HEK293T (cell line): ENCODE data around the gene LCOR.

Source experiments
- ARNT ChIP-seq: fragments of 450-650 bp; IDR thresholded peaks from 2 replicates; pipeline ENCODE4 v1.6.1; 2017; ENCODE audit warnings: mild to moderate bottlenecking
- BHLHE40 ChIP-seq: fragments of 450-650 bp; IDR thresholded peaks from 2 replicates; pipeline ENCODE4 v1.6.1; 2016; ENCODE audit warnings: mild to moderate bottlenecking, moderate library complexity, borderline replicate concordance
- ELF4 ChIP-seq: fragments of 450-650 bp; IDR thresholded peaks from 2 replicates; pipeline ENCODE4 v1.6.1; 2017; ENCODE audit warnings: antibody characterized with exemption
- FOXA1 ChIP-seq: fragments of 450-650 bp; IDR thresholded peaks from 2 replicates; pipeline ENCODE4 v1.6.1; 2016; ENCODE audit warnings: mild to moderate bottlenecking
- FOXM1 ChIP-seq: fragments of 450-650 bp; IDR thresholded peaks from 2 replicates; pipeline ENCODE4 v1.6.1; 2017; ENCODE audit warnings: mild to moderate bottlenecking, borderline replicate concordance
- HDGF ChIP-seq: fragments of 450-650 bp; IDR thresholded peaks from 2 replicates; pipeline ENCODE4 v1.6.1; 2017; ENCODE audit warnings: antibody characterized with exemption, borderline replicate concordance
- L3MBTL2 ChIP-seq: fragments of 450-650 bp; conservative IDR thresholded peaks from 2 replicates; pipeline ENCODE4 v1.6.1; 2016; ENCODE audit warnings: mild to moderate bottlenecking
- LEF1 ChIP-seq: fragments of 450-650 bp; IDR thresholded peaks from 2 replicates; pipeline ENCODE4 v1.6.1; 2017; ENCODE audit warnings: mild to moderate bottlenecking, borderline replicate concordance
- NFRKB ChIP-seq: fragments of 450-650 bp; IDR thresholded peaks from 2 replicates; pipeline ENCODE4 v1.6.1; 2016; ENCODE audit warnings: mild to moderate bottlenecking, moderate library complexity
- SUZ12 ChIP-seq: fragments of 450-650 bp; IDR thresholded peaks from 2 replicates; pipeline ENCODE4 v1.6.1; 2016; ENCODE audit warnings: mild to moderate bottlenecking
- TARDBP ChIP-seq: fragments of 450-650 bp; IDR thresholded peaks from 2 replicates; pipeline ENCODE4 v1.6.1; 2016
- TF ChIP-seq, protein P1 (sequence below): fragments of 450-650 bp; IDR thresholded peaks from 2 replicates; pipeline ENCODE4 v1.6.1; 2016

DNA sequence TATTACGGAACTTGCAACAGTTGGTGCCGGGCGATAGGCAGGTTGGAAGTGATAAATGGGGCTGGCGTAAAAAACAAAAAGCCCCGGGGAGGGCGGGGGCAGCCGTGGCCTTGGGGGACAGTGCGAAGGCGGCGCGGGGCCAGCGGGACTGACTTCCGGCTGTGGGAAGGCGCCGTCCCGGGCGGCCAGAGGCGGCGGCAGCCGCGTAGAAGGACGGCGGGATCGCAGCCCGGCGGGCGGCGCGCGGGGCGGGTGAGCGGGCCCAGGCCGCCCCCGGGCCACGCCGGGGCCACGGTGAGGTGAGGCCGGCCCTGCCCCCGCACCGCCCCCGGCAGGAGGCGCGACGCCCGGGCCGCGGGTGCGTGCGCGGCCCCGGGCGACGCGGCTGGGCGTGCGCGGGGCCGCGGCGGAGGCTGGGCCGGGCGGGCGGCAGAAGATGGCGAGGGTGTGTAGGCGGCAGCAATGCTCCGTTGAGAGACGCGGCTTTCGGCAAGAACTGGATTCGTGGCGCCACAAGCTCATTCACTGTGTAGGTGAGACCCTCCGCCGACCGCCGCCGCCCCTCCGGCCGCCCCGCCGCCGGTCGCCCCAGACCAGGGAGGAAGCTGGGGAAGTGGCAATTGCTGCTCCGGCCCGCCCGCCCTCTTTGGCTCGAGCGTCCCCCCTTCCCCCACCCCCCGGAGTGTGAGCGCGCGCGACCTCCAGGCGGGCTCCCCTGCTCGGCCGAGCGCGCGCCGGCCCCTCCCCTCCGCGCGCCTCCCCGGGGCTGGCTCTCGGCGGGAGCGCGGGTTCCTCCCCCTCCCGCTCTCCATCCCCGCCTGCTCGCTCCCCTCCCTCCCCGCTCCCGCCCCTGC lies at the start of gene LCOR:
- TF ChIP-seq ARNT (no peak), ELF4 (no peak), NFRKB (no peak), BHLHE40 (no peak), FOXA1 (no peak), LEF1 (no peak), HDGF (no peak), TARDBP (no peak), L3MBTL2 (no peak), SUZ12 (no peak), FOXM1 (peak; percentile 81; the same call in 1 of the 2 replicates)
- TF ChIP-seq, protein P1, sequence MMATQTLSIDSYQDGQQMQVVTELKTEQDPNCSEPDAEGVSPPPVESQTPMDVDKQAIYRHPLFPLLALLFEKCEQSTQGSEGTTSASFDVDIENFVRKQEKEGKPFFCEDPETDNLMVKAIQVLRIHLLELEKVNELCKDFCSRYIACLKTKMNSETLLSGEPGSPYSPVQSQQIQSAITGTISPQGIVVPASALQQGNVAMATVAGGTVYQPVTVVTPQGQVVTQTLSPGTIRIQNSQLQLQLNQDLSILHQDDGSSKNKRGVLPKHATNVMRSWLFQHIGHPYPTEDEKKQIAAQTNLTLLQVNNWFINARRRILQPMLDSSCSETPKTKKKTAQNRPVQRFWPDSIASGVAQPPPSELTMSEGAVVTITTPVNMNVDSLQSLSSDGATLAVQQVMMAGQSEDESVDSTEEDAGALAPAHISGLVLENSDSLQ = peak; percentile 59
